Activated B cell treated with CpG ODN at 0.5 μM for 24 hours (primary cell): ENCODE measurements around the gene MYO7A. TPM values are rescaled to one million over a fixed set of nuclear protein-coding genes. Genes with fewer than 3 reads are reported as not detected.

ENCODE experiments used
- ATAC-seq: fragments of 200-7000 bp; cut with Tn5 transposase; one replicate; pipeline ENCODE4 v1.10.0; 2021; ENCODE audit warnings: low read depth, mild to moderate bottlenecking, moderate library complexity
- CTCF ChIA-PET: fragments of 350-600 bp; sonication (Branson Sonifier 250); formaldehyde crosslinking; loops from one replicate; lab custom pipeline; 2021; ENCODE audit warnings: antibody characterized with exemption; lab: Charles Lee
- POLR2A ChIA-PET: fragments of 350-600 bp; sonication (Branson Sonifier 250); formaldehyde crosslinking; loops from one replicate; lab custom pipeline; 2021; ENCODE audit warnings: antibody characterized with exemption; lab: Charles Lee
- DNase-seq: peaks from one replicate; pipeline ENCODE4 v3.0.0; 2022
- H3K27ac Mint-ChIP-seq: one replicate; pipeline ENCODE4 v1.8.0; 2020; ENCODE audit warnings: mixed read lengths
- H3K27me3 Mint-ChIP-seq: one replicate; pipeline ENCODE4 v1.8.0; 2021; ENCODE audit warnings: mixed read lengths
- H3K36me3 Mint-ChIP-seq: one replicate; pipeline ENCODE4 v1.8.0; 2021; ENCODE audit warnings: low read depth, mixed read lengths
- H3K4me1 Mint-ChIP-seq: one replicate; pipeline ENCODE4 v1.8.0; 2021; ENCODE audit warnings: mixed read lengths
- H3K4me3 Mint-ChIP-seq: one replicate; pipeline ENCODE4 v1.8.0; 2020; ENCODE audit warnings: mild to moderate bottlenecking, mixed read lengths
- H3K9me3 Mint-ChIP-seq: one replicate; pipeline ENCODE4 v1.8.0; 2020; ENCODE audit warnings: mixed read lengths
- intact Hi-C: fragments of 100-400 bp; cut with micrococcal nuclease; formaldehyde crosslinking; loops from one replicate; pipeline ENCODE4 v1.15.1; 2024
- total RNA-seq: library from RNA; stranded (reverse); gene quantifications from 2 replicates; pipeline ENCODE4 v1.2.3, GENCODE V29; 2022
- TF ChIP-seq, protein P1 (sequence below): fragments of 200-600 bp; IDR thresholded peaks from one replicate; pipeline ENCODE4 v1.8.0; 2022; ENCODE audit warnings: antibody characterized with exemption, mild to moderate bottlenecking

The MYO7A gene
- total RNA-seq, 1 donor from 2014 or later, result 5.4 TPM

DNA sequence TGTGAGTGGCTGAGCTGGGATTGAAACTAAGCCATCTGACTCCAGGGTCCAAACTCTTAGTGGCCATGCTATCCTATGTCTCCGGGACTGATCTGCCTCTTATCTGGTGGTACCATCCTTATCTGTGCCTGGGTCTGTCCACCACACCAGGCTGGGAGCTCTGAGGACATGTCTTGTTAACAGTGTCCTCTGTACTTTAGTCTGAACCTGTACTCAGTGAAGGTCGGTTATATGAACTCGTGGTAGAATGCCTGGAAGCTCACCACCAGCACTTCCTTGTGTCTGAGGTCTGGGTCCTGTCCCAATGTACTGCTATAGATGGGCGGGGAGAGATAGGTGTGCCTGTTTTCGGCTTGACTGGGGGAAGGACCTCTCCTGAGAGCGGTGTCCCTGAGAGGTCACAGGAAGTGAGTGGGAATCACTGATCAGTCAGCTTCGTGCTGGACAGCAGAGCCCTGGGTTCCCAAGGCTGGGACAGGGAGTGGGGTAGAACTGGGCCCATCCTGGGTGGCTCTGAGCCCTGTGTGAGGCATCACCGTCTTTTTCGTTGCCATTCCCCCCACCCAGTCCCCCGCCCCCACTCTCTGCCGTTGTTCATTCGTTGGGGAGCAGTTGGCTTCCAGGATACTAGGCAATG lies 8.9 kb downstream of the MYO7A start:
- Mint-ChIP-seq H3K27me3 (peaks cover 19% of the 10 kb centered on the region), H3K4me1 (peaks cover 8% of the 10 kb centered on the region), H3K36me3 (no peaks in the 10 kb centered on the region), H3K4me3 (no peak overlapping the region), H3K27ac (no peak overlapping the region), H3K9me3 (peaks cover 5% of the 10 kb centered on the region)
- no peak for DNase-seq
- intact Hi-C loops, result no loop called here
- POLR2A ChIA-PET, result no interaction called here
- CTCF ChIA-PET, result interaction anchor here (1.2 kb wide), 1 partner anchor 10 kb away, joined by 3 read pairs; no protein-coding TSS in a partner anchor
- TF ChIP-seq, protein P1, sequence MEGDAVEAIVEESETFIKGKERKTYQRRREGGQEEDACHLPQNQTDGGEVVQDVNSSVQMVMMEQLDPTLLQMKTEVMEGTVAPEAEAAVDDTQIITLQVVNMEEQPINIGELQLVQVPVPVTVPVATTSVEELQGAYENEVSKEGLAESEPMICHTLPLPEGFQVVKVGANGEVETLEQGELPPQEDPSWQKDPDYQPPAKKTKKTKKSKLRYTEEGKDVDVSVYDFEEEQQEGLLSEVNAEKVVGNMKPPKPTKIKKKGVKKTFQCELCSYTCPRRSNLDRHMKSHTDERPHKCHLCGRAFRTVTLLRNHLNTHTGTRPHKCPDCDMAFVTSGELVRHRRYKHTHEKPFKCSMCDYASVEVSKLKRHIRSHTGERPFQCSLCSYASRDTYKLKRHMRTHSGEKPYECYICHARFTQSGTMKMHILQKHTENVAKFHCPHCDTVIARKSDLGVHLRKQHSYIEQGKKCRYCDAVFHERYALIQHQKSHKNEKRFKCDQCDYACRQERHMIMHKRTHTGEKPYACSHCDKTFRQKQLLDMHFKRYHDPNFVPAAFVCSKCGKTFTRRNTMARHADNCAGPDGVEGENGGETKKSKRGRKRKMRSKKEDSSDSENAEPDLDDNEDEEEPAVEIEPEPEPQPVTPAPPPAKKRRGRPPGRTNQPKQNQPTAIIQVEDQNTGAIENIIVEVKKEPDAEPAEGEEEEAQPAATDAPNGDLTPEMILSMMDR, result no peak
- ATAC-seq, result no peak

DNA sequence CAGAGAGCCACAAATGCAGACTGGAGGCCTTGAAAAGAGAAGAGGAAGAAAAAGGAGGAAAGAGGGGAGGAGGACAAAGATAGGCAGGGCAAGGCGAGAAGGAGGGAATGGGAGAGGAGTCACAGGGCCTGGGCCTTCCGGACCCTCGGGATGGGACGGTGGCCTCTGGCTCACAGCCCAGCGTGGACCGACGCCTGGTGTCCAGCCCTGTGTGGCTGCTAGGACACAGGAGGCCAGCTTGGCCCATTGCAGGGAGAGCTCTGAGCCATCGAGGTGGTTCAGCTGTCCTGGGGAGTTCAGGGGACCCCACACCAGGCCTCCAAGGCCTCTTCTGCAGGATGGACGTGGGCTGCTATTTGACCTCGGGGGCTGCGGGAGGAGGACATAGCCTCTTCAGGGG lies 9.4 kb downstream of the MYO7A start:
- ChIA-PET POLR2A (no interaction called here), CTCF (interaction anchor here (1.2 kb wide), 1 partner anchor 10 kb away, joined by 3 read pairs; no protein-coding TSS in a partner anchor)
- intact Hi-C loops, result no loop called here
- Mint-ChIP-seq H3K36me3 (no peaks in the 10 kb centered on the region), H3K27ac (no peak overlapping the region), H3K27me3 (peaks cover 19% of the 10 kb centered on the region), H3K9me3 (peaks cover 5% of the 10 kb centered on the region), H3K4me3 (no peak overlapping the region), H3K4me1 (peaks cover 8% of the 10 kb centered on the region)
- ATAC-seq (no peak), DNase-seq (no peak)
- TF ChIP-seq, protein P1, result no peak

DNA sequence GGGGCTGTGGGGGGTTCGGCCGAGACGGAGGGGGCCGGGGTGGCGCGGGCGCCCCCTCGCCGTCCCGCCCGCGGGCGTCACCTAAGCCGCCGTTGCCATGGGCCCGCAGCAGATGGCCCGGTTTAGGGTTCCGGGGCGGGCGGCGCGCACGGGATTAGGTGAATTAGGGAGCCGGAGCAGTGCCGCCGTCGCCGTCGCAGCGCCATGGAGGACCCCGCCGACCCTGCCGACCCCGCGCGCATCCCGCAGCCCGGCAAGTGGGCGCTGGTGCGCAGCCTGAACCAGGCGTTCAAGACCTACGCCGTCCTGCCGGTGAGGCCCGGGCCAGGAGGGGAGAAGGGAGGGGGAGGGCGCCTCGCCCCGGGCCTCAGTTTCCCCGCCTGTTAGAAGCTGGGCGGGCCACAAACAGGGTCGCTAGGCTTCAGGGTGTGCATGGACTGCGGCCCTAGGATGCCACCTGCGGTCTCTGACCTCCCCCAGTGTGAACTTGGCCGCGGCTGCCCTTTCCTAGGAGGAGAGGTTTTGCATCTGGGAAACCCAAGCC lies 10.1 kb downstream of the MYO7A start:
- H3K27ac Mint-ChIP-seq, result no peak overlapping the region
- intact Hi-C loops, result no loop called here
- ATAC-seq (no peak), DNase-seq (no peak)
- ChIA-PET POLR2A (no interaction called here), CTCF (no interaction called here)
- no peak overlapping the region for H3K4me3 Mint-ChIP-seq
- no peaks in the 10 kb centered on the region for H3K36me3 Mint-ChIP-seq
- peaks cover 19% of the 10 kb centered on the region for H3K27me3 Mint-ChIP-seq
- peaks cover 8% of the 10 kb centered on the region for H3K4me1 Mint-ChIP-seq
- H3K9me3 Mint-ChIP-seq, result peaks cover 5% of the 10 kb centered on the region
- TF ChIP-seq, protein P1, result no peak

DNA sequence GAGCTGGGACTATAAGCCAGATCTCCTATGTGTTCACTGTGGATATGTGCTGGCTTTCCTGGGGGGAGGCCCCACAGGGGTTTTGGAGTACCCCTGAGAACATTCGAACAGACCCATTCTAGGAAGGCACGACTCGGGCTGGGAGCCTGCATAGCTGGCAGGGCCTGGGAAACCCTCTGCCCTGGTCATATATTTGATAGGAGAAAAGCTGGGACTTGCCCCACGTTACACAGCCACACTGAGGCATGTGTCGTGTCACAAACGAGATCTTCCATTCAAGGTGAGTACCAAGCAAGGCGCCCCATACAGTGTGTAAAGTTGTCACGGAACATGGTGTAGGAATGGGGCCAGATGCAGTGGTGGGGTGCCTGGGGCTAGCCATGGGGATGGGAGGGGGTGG lies 11.2 kb downstream of the MYO7A start:
- ChIA-PET CTCF (no interaction called here), POLR2A (no interaction called here)
- Mint-ChIP-seq H3K27me3 (peaks cover 19% of the 10 kb centered on the region), H3K4me1 (peaks cover 8% of the 10 kb centered on the region), H3K9me3 (no peaks in the 10 kb centered on the region), H3K36me3 (no peaks in the 10 kb centered on the region), H3K27ac (no peak overlapping the region), H3K4me3 (no peak overlapping the region)
- TF ChIP-seq, protein P1, result no peak
- ATAC-seq (no peak), DNase-seq (no peak)
- intact Hi-C loops, result no loop called here

DNA sequence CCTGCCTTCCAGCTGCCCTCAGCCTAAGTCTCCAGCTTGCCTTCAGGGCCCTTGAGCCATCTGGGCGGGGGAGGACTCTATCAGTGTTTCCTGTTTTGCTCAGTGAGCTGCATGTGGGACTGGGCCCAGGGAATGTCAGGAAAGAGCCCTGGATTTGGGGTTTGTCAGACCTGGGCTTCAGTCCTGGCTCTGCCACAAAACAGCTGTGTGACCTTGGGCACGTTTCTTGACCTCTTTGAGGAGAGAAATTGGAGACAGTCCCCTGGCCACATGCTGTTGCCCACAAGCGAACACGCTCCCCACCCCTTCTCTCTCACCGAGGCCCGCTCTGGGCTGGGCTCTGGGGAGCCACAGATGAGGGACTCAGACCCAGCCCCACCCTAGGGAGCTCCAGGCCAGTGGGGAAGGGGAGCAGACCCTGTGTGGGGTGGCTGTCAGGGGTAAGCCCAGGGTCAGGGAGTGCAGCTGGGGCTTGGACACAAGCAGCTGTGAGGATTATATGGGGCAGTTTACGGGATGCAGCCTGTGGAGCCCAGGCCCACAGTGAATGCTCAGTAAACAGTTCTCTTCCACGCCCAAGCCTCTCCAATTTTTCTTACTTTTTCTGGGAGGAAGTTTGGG lies 12.3 kb downstream of the MYO7A start:
- no peak for ATAC-seq
- no peaks in the 10 kb centered on the region for H3K9me3 Mint-ChIP-seq
- peaks cover 19% of the 10 kb centered on the region for H3K27me3 Mint-ChIP-seq
- H3K27ac Mint-ChIP-seq, result no peak overlapping the region
- peaks cover 8% of the 10 kb centered on the region for H3K4me1 Mint-ChIP-seq
- intact Hi-C loops, result no loop called here
- CTCF ChIA-PET, result interaction anchor here (1.2 kb wide), 1 partner anchor 49 kb away, joined by 3 read pairs; no protein-coding TSS in a partner anchor
- no peaks in the 10 kb centered on the region for H3K36me3 Mint-ChIP-seq
- no peak overlapping the region for H3K4me3 Mint-ChIP-seq
- POLR2A ChIA-PET, result no interaction called here
- no peak for DNase-seq
- TF ChIP-seq, protein P1, result no peak
